ENCODE data around the gene PLCG2. TPM values are rescaled to one million over a fixed set of nuclear protein-coding genes. Genes with fewer than 3 reads are reported as not detected.
"Not testable (repeated sequence)": the region's sequence is repeated elsewhere in the genome, so short reads cannot be mapped to it uniquely, and the experiment has no call there.

Gene PLCG2
- total RNA-seq, 2 experiments from 2014 or later: 13.5 to 15.2 TPM

DNA sequence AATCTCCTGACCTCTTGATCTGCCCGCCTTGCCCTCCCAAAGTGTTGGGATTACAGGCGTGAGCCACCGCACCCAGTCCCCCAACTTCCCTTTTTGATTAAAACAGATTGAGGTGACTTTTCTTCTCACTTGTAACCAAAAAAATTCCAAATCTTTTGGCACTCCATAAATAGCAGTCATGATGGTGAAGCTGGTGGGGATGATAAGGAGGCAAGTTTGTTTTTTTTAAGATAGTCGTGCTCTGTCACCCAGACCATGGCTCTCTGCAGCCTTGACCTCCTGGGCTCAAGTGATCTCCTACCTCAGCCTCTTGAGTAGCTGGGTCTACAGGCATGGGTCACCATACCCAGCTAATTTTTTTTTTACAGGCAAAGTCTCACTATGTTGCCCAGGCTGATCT lies 34.7 kb upstream of the PLCG2 start:
- DNase-seq (no peak), ATAC-seq (ENCODE audit: low read depth) (no peak)
- no peaks in the 10 kb centered on the region for H3K36me3 Mint-ChIP-seq
- POLR2A ChIA-PET: no interaction called here
- no peaks in the 10 kb centered on the region for H3K9me3 Mint-ChIP-seq
- H3K4me3 Mint-ChIP-seq: no peak overlapping the region
- H3K4me1 Mint-ChIP-seq: peaks cover 21% of the 10 kb centered on the region
- H3K27ac Mint-ChIP-seq: no peak overlapping the region
- peaks cover under 1% of the 10 kb centered on the region for H3K27me3 Mint-ChIP-seq

DNA sequence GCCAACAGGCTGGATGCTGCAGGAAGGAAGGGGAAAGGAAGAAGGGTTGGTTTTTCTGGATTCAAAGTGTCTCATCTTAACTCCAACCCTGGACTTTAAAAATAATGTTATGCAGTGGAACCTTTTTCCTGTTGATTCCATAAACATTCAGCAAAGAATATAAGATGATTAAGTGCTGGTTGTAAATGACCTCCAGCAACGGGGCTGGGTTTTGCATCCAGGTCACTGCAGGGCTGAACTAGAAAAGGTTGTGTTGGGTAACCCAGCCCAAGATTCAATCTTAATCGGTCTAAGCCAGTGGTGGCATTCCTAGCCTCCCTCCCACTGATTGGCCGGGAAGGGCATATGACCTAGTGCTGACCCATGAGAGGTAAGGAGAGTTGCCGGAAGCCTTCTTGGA lies 34.2 kb upstream of the PLCG2 start:
- H3K4me1 Mint-ChIP-seq: peaks cover 21% of the 10 kb centered on the region
- H3K4me3 Mint-ChIP-seq: no peak overlapping the region
- DNase-seq (no peak), ATAC-seq (ENCODE audit: low read depth) (no peak)
- H3K36me3 Mint-ChIP-seq: no peaks in the 10 kb centered on the region
- POLR2A ChIA-PET: no interaction called here
- H3K9me3 Mint-ChIP-seq: no peaks in the 10 kb centered on the region
- peaks cover 2% of the 10 kb centered on the region for H3K27me3 Mint-ChIP-seq
- no peak overlapping the region for H3K27ac Mint-ChIP-seq

GRCh38 chr16:81745704-81746558 lies 33.2 kb upstream of the PLCG2 start:
- POLR2A ChIA-PET: no interaction called here
- Mint-ChIP-seq H3K4me3 (peak overlapping the region; percentile 85), H3K36me3 (no peaks in the 10 kb centered on the region), H3K27me3 (peaks cover 4% of the 10 kb centered on the region), H3K9me3 (no peaks in the 10 kb centered on the region), H3K27ac (peak overlapping the region; percentile 86), H3K4me1 (peaks cover 18% of the 10 kb centered on the region)
- DNase-seq (peak; percentile 75), ATAC-seq (ENCODE audit: low read depth) (peak; percentile 80)

GRCh38 chr16:81746566-81746965 lies 32.5 kb upstream of the PLCG2 start:
- Mint-ChIP-seq H3K36me3 (no peaks in the 10 kb centered on the region), H3K4me1 (peaks cover 16% of the 10 kb centered on the region), H3K27ac (no peak overlapping the region), H3K9me3 (no peaks in the 10 kb centered on the region), H3K4me3 (peak overlapping the region; percentile 85), H3K27me3 (peaks cover 9% of the 10 kb centered on the region)
- POLR2A ChIA-PET: no interaction called here
- DNase-seq: no peak
- ATAC-seq (ENCODE audit: low read depth): no peak

DNA sequence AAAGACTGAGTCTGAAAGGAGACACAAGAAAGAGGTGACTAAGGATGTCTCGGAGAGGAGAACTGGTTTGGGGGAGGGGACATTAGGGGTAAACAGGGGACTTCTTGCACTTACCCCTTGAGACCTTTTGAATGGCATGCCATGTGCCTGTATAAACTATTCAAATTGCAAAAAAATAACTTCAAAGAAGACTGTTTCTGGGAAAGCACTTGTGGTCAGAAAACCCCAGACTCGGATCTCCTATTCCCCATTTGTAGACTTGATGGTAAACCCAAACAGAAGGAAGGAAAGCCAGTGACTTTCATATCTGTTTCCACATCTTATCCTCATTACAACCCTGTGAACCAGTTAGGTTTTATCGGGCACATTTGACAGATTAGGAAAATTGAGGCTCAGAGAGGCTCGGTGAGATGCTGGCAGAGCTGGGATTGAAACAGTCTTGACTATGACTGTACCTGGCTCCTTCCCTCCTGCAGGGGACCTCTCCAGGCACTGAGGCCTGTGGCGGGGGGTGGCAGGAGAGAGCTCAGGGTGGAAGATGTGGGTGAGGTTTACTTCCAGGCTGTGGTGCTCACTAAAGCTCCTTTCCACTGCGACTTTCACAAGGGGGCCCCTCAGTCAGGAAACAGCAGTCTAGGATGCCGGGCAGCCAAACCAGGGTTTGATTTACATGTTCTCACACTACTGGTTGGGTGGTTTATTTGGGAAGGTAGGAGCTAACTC lies 30.5 kb upstream of the PLCG2 start:
- DNase-seq (no peak), ATAC-seq (ENCODE audit: low read depth) (peak; percentile 59)
- peaks cover 18% of the 10 kb centered on the region for H3K4me1 Mint-ChIP-seq
- no peaks in the 10 kb centered on the region for H3K9me3 Mint-ChIP-seq
- H3K27ac Mint-ChIP-seq: no peak overlapping the region
- H3K4me3 Mint-ChIP-seq: peak overlapping the region; percentile 54
- POLR2A ChIA-PET: interaction anchor here (0.8 kb wide), 1 partner anchor 128 kb away, joined by 3 read pairs; no protein-coding TSS in a partner anchor
- H3K27me3 Mint-ChIP-seq: peaks cover 9% of the 10 kb centered on the region
- H3K36me3 Mint-ChIP-seq: no peaks in the 10 kb centered on the region

DNA sequence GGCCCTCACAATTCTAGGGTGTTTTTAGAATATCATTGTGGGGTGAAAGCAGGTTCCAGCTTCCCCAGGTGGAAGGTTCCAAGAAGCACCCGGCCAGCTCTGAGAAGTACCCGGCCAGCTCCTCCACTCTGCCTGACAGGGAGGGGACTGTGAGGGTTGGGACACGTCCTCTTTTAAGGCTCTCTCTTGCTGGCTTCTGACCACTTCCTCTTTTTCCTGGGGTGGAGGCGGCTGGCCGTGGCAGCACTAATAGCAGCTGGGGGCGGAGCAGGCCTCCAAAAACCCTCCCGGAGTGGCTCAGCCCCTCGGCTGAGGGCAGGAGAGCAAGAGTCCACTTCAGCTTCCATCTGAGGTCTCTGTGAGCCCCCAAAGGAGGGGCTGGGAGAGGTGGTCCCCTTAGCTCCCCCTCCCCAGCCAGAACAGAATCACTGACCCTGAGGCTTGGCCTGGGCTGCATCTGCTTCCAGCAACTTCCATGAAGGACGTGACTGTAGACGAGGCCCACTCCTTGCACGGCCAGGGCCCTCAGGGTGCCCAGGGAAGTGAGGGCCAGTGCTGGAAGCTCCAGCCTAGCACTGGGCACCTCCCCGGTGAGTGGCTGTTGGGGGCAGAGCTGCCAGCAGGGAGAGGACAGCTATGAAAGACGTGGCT lies 26.7 kb upstream of the PLCG2 start:
- Mint-ChIP-seq H3K36me3 (no peaks in the 10 kb centered on the region), H3K9me3 (no peaks in the 10 kb centered on the region), H3K27me3 (peaks cover 9% of the 10 kb centered on the region), H3K4me1 (peaks cover 21% of the 10 kb centered on the region), H3K27ac (no peak overlapping the region), H3K4me3 (peak overlapping the region; percentile 45)
- DNase-seq (no peak), ATAC-seq (ENCODE audit: low read depth) (peak; percentile 37)
- POLR2A ChIA-PET: no interaction called here

DNA sequence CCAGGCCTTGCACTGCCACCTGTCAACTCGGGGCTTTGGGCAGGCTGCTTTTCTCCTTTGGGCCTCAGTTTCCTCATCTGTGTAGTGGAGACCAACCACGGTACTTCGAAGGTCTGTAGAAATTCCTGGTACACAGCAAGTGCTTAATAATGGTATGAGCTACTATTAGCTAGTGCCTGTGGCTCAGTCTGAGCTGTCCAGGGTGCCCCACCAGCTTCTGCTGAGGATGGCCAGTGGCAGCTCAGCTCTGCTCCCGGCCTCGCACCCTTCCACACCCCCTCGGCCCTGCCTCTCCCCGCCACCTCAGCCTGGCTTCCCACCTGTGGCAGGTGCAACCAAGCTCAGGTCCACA lies 26.2 kb upstream of the PLCG2 start:
- Mint-ChIP-seq H3K4me3 (no peak overlapping the region), H3K4me1 (peaks cover 21% of the 10 kb centered on the region), H3K36me3 (no peaks in the 10 kb centered on the region), H3K27ac (no peak overlapping the region), H3K27me3 (peaks cover 9% of the 10 kb centered on the region), H3K9me3 (no peaks in the 10 kb centered on the region)
- POLR2A ChIA-PET: no interaction called here
- DNase-seq: no peak
- no peak for ATAC-seq (ENCODE audit: low read depth)

GRCh38 chr16:81754858-81755257 lies 24.2 kb upstream of the PLCG2 start:
- peaks cover 15% of the 10 kb centered on the region for H3K4me1 Mint-ChIP-seq
- ATAC-seq (ENCODE audit: low read depth): no peak

DNA sequence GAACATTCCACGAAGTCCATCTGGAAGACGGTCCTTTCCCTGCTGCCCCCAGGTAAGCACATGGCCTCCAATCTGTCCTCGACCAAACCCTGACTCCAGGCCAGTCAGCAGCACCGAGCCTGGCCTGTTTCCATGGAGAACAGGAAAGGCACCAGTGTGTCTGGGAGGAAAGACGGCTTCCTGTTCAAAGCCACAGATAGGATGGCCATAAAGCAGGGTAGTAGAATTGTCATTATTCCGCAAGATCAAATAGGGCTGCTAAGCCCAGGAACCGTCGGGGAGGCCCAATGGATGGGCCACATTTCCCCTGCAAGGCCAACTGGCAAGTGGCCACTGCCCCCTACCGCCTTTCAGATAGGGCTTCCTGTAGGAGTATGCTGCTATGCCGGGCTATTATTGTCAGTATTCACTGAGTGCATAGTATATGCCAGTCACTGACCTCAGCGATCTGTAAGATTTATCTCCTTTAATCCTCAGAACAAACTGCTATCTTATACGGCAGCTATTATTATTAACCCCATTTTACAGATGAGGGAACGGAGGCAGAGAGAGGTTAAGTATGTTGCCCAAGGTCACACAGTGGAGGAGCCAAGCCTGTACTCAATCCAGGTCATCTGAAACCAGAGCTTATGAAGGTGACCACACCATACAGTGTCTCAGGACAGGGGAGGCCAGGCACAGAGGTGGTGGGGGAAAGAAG lies 23.0 kb upstream of the PLCG2 start:
- no peak for ATAC-seq (ENCODE audit: low read depth)
- POLR2A ChIA-PET: no interaction called here
- peaks cover 6% of the 10 kb centered on the region for H3K27me3 Mint-ChIP-seq
- H3K9me3 Mint-ChIP-seq: no peaks in the 10 kb centered on the region
- DNase-seq: no peak
- H3K4me3 Mint-ChIP-seq: no peak overlapping the region
- no peak overlapping the region for H3K27ac Mint-ChIP-seq
- H3K36me3 Mint-ChIP-seq: no peaks in the 10 kb centered on the region
- H3K4me1 Mint-ChIP-seq: peaks cover 15% of the 10 kb centered on the region

More at GRCh38 chr16:81754858-81755257, 24.2 kb upstream of the PLCG2 start:
- Mint-ChIP-seq H3K4me3 (no peak overlapping the region), H3K27me3 (peaks cover 9% of the 10 kb centered on the region), H3K36me3 (no peaks in the 10 kb centered on the region), H3K9me3 (no peaks in the 10 kb centered on the region), H3K27ac (no peak overlapping the region)
- POLR2A ChIA-PET: no interaction called here
- no peak for DNase-seq

DNA sequence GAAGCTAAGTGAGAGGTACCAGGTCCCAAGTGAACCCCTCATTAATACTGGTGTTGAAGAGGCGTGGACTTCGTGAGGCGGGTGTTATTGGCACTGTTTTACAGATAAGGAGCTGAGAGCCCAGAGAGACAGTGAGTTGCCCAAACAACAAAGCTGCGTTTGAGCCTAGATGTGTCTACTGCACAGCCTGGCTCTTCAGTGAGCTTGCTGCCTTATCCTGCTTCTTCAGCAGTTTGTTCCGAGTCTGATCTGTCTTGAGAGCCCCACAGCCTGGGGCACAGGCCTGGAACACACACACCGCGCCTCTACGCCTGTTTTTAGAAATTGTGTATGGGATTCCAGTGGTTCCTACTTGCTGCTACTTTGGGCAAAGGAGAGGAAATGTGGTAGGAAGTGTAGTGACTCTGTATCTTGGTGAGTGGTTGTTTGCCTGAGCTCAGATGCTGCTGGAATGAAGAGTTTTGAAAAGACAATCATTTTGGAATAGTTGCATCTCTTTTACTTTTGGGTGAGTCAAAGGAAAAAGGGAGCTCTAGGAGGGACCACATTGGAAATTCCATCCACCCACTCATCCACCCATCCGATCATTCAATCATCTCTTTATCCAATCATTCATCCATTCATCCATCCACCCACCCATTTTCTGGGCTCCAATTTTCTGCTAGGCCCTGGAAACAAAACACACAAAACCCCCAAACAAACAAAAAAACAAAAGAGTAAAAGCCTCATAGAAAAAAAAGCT lies 22.3 kb upstream of the PLCG2 start:
- POLR2A ChIA-PET: no interaction called here
- H3K9me3 Mint-ChIP-seq: no peaks in the 10 kb centered on the region
- ATAC-seq (ENCODE audit: low read depth): no peak
- H3K4me3 Mint-ChIP-seq: no peak overlapping the region
- DNase-seq: no peak
- H3K36me3 Mint-ChIP-seq: no peaks in the 10 kb centered on the region
- peaks cover 15% of the 10 kb centered on the region for H3K4me1 Mint-ChIP-seq
- H3K27ac Mint-ChIP-seq: no peak overlapping the region
- peaks cover 2% of the 10 kb centered on the region for H3K27me3 Mint-ChIP-seq

DNA sequence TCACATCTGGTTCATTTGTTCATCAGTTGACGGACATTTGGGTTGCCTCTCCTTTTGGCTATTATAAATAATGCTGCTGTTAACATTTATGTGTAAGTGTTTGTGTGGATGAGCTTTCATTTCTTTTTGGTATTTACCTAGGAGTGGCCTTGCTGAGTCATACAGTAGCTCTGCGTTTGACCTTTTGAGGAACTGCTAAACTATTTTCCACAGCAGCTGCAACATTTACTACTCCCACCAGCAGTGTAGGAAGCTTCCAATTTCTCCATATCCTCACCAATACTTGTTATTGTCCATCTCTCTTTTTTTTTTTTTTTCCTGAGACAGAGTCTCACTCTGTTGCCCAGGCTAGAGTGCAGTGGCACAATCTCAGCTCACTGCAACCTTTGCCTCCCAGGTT lies 20.7 kb upstream of the PLCG2 start:
- DNase-seq: no peak
- Mint-ChIP-seq H3K9me3 (no peaks in the 10 kb centered on the region), H3K27me3 (peaks cover 7% of the 10 kb centered on the region), H3K27ac (no peak overlapping the region), H3K36me3 (no peaks in the 10 kb centered on the region), H3K4me3 (no peak overlapping the region), H3K4me1 (peaks cover 12% of the 10 kb centered on the region)
- POLR2A ChIA-PET: no interaction called here
- ATAC-seq (ENCODE audit: low read depth): no peak

DNA sequence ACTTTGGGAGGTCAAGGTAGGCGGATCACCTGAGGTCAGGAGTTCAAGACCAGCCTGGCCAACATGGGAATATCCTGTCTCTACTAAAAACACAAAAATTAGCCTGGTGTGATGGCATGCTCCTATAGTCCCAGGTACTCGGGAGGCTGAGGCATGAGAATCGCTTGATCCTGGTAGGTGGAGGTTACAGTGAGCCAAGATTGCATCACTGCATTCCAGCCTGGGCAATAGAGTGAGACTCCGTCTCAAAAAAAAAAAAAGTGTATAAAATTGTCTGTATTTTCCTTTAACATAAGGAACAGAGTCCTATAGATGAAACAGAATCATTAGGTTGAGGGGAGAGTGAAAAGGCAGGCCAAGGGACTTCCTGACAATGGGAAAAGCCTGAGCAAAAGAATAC lies 16.8 kb upstream of the PLCG2 start:
- ATAC-seq (ENCODE audit: low read depth); H3K9me3 Mint-ChIP-seq; H3K36me3 Mint-ChIP-seq; DNase-seq; POLR2A ChIA-PET; H3K4me3 Mint-ChIP-seq; H3K27ac Mint-ChIP-seq; H3K4me1 Mint-ChIP-seq: not testable (repeated sequence)
- H3K27me3 Mint-ChIP-seq: peaks cover 16% of the 10 kb centered on the region

Data from activated naive CD8-positive, alpha-beta T cell treated with anti-CD3 and anti-CD28 coated beads, Interleukin-2, amount 10 ng/mL, durations not matched to agents 7 days and 5 days (primary cell).